SH-SY5Y (cell line): Measurements from ENCODE around the gene MORN4.

Experiments
- GATA2 ChIP-seq: IDR thresholded peaks from 2 replicates; pipeline ENCODE4 v1.6.1; 2011; ENCODE audit warnings: mild to moderate bottlenecking, low read depth, low read length
- GATA3 ChIP-seq: IDR thresholded peaks from 2 replicates; pipeline ENCODE4 v1.6.1; 2011; ENCODE audit warnings: low read depth, mild to moderate bottlenecking, low read length, moderate library complexity

MORN4 gene

DNA sequence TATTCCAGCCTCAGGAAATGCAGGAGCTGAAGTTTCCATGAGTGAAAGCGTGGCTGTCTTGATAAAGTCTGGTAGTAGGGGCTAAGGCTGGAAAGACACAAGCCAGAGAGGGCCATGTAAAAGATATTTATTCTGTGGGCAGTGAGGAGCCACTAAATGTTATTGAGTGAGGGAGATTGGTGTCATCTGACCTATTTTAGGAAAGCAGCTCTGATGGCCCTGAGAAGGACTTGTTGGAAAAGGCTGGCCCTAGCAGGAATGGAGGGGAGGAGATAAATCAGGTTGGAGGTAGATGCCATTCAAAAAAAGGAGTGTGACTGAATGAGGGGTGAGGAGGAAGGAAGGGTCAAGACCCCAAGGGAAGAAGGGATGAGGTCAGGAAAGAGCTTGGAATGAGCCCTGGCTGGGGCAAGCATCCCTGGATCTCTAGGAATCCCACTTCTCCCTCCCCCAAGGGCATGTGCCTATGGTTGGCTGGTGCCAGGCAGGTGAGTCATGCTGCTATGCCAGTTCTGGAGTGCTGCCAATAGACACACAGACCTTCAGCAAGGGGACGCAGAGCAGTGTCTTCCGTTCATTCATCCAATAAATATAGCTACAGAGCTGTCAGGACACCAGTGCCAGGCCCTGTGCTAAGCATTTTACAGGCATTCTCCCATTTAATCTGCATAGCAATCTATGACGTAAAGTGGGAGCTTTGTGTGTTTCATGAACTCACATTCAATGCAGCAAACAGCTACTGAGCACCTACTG lies 58.8 kb downstream of the MORN4 start:
- peak; percentile 27; the same call in 1 of the 2 replicates for TF ChIP-seq GATA2
- no peak for TF ChIP-seq GATA3

- TF ChIP-seq GATA3, result no peak
- no peak for TF ChIP-seq GATA2
Observed at GRCh38 chr10:97573672-97574071, 59.6 kb downstream of the MORN4 start.

DNA sequence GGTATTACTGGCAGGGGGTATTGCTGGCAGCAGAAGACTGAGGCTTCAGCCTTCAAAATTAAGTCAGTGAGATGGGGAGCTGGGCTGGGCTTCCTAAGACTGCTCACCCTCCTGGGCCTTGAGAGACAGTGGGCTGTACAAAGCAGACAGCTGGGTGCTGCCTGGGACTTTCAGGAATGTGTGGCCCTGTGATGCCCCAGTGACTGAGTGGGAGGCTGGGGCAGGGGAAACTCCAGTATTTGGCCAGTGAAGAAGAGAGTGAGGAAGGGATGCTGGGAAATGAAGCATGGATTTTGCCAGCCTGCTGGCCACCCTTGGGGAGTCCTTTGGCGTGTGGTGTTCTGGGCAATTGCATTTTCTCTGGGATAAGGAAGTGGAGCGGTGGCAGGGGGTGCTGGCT lies 60.3 kb downstream of the MORN4 start:
- TF ChIP-seq GATA2, result no peak
- TF ChIP-seq GATA3, result no peak

DNA sequence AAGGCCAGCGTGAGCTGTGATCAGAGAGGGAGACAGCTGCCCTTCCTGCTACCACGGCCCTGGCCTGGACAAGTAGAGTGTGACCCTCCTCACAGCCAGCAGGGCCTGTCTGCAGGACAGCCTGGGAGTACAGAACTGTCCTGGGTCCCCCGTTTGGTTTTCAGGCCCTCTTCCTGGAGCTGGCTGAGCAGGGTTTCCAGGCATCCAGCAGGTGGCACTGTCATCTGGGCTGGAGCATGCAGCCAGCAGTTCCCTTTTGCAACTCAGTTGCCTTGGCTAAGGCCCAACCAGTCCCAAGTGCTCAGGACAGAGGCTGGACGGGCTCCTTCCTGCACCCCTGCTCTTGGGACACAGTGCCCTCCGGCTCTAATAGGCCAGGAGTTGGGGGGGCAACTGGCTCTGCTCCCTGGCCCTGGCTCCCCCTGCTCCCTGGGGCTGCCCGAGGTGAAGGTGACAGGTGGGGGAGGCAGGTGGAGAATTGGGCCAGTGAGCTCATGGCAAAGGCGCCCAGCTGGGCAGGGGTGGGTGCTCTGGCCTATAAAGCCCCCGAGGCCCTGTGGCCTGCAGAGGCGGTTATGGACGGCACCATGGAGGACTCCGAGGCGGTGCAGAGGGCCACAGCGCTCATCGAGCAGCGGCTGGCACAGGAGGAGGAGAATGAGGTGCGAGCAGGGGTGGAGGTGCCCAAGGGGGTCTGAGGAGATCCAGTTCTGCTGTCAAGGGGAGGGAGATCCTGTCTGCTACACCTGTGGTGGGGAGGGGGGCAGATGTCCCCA lies 60.9 kb downstream of the MORN4 start, which contains the start of gene ANKRD2:
ANKRD2 (plus strand) TSS at position 566 of the 776 bp plus-strand sequence; CDS start at position 576, 10 bp downstream.
- TF ChIP-seq GATA2 (no peak), GATA3 (no peak)

DNA sequence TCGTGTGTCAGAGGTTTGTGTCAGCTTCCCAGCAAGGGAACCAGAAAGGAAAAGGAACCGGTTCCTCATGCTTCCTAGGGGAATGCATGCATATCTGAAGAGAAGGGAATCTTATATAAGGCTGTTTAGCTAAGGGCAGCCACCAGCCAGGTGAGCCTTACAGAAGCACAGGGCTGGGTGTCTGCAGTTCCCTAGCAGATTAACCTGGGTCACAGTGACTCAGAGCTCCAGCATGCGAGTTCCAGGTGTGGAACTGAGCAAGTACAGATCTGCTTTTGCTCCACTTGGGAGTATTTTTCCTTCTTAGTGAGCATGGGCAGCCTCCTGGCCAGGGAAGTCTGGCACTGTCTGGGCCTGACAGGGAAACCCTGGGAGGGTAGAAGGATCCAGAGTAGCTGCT lies 61.7 kb downstream of the MORN4 start:
- TF ChIP-seq GATA3, result no peak
- no peak for TF ChIP-seq GATA2

DNA sequence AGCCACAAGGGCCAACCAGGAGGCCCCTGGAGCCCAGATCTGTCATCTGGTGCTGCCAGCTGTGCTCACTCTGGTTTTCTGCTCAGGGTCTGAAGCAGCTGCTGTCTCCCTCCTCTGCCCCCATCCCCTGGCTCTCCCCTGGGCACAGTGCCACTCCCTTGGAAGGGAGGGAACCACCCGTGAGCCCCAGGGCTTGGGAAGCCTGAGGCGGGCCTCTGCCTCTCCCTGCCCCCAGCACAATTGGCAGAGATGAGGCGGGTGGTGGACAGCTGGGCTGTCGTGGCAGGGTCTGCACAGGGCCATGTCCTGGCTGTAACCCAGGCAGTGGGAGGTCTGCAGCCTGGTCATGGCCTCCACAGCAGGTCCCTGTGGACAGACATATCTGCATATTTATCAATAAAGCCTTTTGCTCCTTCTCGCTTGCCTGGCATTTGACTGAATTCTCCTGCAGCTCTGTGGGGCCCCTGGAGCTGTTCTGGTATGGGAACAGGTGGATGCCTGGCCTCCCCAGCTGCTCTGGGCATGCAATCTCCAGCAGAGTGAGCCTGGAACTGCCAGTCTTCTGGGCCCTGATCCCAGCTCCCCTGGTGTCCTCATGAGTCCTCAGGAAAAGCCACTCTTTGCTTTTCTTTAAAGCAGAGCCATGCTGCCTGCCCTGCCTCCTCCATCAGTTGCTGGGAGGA lies 62.4 kb downstream of the MORN4 start:
- no peak for TF ChIP-seq GATA3
- TF ChIP-seq GATA2, result peak; percentile 24; the same call in 1 of the 2 replicates

DNA sequence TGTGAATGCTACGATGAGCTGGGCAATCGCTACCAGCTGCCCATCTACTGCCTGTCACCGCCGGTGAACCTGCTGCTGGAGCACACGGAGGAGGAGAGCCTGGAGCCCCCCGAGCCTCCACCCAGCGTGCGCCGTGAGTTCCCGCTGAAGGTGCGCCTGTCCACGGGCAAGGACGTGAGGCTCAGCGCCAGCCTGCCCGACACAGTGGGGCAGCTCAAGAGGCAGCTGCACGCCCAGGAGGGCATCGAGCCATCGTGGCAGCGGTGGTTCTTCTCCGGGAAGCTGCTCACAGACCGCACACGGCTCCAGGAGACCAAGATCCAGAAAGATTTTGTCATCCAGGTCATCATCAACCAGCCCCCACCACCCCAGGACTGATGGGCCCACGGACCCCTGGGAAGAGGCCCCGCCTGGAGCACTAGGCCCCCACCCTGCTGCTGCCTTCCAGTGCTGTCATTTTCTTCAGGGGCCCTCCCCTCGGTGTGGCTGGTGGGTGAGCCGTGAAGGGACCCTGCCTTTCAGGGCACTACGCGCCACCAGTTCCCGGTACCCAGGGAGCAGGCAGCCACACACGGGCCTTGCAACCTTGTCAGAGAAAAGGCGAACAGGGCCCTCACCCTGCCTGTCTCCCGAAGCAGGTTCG lies 63.0 kb downstream of the MORN4 start:
- no peak for TF ChIP-seq GATA2
- no peak for TF ChIP-seq GATA3

DNA sequence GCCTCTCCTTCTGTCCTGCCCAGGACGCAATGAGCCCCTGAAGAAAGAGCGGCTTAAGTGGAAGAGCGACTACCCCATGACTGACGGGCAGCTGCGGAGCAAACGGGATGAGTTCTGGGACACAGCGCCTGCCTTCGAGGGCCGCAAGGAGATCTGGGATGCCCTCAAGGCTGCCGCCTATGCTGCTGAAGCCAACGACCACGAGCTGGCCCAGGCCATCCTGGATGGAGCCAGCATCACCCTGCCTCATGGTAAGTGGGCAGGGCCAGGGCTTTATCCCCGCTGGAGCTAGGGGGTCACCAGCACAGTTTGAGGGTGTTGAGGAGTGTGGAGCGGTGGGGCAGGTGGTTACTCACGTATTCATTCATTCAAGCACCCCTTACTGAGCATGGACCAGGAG lies 65.4 kb downstream of the MORN4 start:
- TF ChIP-seq GATA3 (no peak), GATA2 (no peak)

- TF ChIP-seq GATA2 (no peak), GATA3 (no peak)
Observed at GRCh38 chr10:97566336-97566996, 66.8 kb downstream of the MORN4 start.

DNA sequence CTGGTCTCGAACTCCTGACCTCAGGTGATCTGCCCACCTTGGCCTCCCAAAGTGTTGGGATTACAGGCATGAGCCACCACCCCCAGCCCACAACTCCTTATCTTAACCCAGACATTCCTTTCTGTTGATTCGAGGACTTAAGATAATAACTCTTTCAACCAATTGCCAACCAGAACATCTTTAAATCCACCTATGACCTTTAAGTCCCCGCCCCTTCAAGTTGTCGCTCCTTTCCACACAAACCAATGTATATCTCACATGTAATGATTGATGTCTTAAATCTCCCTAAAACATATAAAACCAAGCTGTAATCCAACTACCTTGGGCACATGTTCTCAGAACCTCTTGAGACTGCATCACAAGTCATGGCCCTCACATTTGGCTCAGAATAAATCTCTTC lies 68.5 kb downstream of the MORN4 start:
- no peak for TF ChIP-seq GATA3
- TF ChIP-seq GATA2, result no peak
